HG03432 (cell line): ENCODE results near the gene EFCAB12.

ENCODE experiments used
- ATAC-seq: cut with Tn5 transposase; IDR thresholded peaks from one replicate; pipeline ENCODE4 v1.9.1; 2021; ENCODE audit warnings: mild to moderate bottlenecking, moderate library complexity; ENCODE audit not compliant: unreplicated experiment

EFCAB12 gene

DNA sequence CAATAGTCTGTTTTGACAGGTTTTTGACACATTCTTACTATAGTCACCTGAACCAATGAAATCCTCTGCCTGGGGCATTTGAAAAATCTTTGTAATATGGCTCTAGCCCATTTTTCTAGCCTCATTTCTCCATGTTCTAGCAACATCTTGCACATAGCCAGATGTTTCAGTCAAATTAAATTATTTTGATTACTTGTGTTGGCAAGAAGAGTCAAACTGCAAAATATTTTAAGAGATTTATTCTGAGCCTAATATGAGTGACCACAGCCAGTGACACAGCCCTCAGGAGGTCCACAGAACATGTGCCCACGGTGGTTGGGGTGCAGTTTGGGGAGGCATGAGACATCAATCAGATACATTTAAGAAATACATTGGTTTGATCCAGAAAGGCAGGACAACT lies 18.5 kb upstream of the EFCAB12 start:
- ATAC-seq = no peak

DNA sequence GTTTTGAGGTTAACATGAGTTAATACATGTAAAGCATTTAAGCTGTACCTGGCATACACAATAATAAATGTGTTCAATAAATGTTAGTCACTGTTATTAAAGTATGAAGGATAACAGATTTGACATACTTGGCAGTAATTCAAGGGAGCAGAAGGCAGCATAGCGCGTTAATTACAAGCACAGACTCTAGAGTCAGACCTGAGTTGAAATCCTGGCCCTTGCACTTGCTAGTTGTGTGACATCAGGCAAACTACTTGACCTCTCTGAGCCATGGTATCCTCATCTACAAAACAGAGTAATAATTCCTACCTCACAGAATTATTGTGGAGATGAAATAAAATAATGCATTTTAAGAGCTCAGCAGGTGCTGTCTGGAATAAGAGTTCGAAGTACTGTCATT lies 17.0 kb upstream of the EFCAB12 start:
- no peak for ATAC-seq

DNA sequence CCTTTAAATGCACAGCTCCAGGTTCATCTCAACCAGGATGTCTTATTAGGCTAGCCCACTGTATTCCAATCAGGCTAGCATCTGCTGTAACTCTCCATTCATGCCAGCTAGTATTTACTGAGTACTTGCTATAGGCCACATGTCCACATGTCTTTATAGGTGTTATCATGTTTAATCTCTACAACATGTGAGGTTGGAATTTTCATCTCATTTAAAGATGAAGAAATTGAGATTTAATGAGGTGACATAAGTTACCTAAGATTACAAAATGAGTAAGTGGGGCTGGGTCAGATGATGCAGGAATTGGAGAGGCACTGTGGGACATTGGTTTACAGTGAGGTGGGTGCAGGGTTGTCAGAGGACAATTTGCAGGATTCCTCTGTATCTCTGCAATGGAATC lies 14.5 kb upstream of the EFCAB12 start:
- no peak for ATAC-seq

DNA sequence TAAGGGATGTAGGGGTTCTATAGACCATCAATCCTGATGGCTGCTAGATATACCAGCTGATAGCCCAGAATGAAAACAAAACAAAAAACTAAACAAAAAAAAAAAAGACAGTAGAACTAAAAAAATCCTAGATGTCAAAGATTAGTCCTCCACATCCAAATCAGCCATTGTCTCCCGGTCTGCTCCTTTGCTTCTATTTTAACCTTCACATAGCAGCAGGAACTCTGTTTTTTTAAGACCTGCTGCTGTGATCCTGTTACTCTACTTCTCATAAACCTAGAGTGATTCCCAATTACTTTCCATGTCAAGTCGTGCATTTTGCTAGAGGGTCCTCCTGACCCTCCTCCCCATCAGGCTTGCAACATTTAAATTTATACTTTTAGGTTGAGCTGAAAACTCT lies 14.1 kb upstream of the EFCAB12 start:
- no peak for ATAC-seq

DNA sequence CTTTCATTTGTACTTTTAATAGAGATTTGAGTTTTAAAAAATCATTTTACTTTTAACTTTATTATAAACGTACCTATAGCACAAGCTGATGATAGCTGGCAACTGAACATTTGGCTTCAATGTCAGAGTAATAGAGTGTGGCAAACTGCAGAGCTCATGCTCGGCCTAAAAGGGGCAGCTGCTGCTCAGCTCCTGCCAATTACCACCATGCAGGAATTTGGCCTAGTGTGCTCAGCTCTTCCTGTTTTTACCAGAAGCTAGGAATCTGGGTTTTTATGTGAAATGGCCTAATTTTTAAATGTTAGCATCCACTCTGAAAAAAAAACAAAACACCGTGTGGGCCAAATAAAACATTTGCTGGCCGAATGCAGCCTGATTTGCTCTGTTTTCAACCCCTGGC lies 13.3 kb upstream of the EFCAB12 start:
- no peak for ATAC-seq

DNA sequence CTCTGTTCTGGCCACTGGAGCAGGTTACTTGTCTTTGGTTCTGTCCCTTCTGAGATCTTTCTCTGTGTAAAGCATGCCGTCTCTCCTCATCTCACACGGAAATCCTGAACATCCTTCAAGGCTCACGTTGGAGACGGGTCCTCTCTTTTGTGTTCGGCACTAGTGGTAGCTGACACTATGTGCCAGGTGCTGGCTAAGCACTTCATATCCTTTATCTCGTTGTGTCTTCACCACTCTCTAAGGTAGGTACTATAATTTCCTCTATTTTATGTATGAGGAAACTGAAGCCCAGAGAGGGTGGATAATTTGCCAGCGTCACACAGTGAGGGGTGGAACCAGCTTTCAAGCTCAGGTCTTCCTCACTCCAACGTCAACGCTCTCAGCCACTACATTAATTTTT lies 12.8 kb upstream of the EFCAB12 start:
- ATAC-seq = no peak

DNA sequence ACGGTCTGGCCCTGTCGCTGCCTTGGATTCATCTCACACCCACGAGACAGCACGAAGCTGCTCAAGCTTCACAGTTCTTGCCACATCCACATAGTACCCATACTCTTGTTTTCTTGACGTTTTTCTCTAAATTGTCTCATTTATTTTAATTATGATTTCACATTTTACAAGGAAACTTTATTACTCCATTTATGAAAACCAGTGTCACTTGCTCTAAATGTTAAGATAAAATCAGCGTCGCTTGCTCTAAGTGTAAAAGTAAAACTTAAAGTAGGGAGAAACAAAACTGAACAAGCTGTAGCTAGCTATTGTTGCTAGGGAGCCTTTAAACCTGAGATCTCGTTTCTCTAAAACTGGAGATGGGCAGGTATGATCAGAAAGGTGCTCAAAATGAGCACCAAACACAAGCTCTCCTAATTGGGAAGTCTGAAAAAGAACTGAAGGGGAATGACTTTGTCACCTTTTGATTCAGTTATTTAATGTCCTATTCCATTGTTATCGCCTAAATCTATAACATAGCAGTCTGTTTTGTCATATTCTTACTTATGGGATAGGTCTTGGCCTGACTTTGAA lies 12.3 kb upstream of the EFCAB12 start:
- ATAC-seq = no peak

DNA sequence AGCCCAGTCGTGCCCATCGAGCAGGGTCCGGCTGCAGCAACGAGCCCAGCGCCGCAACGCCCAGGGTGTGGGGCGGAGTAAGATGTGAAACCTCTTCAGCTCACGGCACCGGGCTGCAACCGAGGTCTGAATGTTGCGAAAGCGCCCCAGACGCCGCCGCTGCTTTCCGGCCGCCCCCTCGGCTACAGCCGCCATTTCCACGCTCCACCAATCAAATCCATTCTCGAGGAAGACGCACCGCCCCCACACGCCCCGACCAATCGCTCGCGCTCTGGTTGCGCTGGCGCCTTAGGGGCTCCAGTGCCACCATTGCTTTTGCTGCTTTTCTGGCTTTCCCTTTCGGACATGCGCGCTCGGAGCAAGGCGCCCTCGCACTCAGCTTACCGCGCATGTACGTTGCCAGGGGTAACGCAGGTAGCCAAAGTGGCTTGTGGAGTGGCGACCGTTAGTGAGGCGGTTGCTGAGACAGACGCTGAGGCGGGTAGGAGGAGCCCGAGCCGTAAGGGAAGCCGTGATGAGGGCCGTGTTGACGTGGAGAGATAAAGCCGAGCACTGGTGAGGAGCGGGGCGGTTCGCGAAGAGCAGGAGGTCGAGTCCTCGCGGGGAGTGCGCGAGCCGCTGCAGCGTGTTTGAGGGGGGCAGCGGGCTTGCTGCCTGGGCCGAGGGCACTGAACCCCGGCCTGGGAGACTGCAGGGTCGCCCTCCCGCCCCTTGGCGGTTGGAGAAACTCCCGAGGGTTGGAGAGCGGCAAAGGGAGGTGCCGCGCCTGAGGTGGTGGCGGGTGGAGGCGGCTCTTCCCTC lies 11.6 kb upstream of the EFCAB12 start, which contains the start of the genes IFT122 and MBD4:
Gene IFT122 (plus strand): TSS at position 408 of the 801 bp plus-strand sequence. CDS start 107 bp downstream, at position 515.
Gene MBD4 (minus strand): TSS at position 132 of the 801 bp plus-strand sequence. CDS start 115 bp downstream, at position 17.
- peak; percentile 90 for ATAC-seq

DNA sequence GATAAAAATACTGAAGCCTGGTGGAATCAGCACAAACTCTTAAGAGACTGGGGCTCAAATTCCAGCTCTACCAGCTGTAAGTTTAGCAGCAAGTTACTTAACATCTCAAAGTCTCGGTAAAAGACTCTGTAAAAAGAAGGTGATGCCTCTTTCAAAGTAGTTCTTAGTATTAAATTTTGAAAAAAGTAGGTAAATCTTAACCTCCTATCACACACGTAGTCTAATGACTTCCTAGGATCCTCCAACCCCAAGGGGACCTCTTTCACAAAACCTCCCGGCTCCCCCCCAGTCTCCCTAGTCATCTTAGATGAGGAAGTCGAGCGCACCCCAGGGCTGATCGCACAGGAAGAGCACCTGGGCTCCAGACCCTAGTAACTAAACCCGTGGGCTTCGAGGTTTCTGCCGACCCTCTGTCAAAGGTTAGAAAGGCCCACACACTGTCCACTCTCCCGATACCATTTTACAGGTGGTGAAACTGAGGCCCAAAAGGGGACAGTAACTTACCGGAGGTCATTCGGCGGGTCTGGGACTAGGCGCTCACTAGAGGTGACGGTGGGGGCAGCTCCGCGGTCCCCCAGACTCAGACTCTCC lies 10.9 kb upstream of the EFCAB12 start:
- peak; percentile 19 for ATAC-seq

DNA sequence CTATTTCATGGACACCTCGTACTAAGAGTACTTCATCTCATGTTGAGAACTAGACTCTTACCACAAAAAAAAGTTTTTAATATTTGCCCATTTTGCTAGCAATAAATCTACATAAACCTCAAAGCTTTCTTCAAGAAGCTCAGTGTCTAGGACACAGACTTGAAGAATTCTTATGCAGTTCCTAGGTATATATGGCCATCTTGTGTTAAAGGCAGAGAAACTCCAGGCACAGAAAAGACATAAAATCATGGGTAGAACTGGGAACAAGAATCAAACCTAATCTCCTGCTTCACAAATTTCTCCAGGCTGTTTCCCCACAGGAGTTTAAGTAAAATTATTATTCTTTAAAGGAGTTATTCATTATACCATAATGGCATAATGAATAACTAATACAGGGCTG lies 6.9 kb upstream of the EFCAB12 start:
- ATAC-seq = no peak

DNA sequence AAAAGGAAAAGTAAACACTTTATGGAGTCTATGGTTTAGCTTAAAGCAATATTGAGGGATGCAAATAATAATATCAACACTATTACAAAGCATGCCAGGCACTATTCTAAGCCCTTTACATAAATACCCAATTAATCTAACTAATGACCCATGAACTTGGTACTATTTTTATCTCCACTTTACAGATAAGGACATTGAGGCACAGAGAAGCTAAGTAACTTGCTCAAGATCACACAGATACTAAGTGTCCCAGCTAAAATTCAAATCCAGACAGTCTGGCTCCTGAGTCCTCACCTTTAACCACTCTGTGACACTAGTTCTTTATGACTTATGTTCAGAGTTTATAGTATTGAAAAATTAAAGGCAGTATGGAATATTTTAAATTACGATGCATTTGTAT lies 5.7 kb upstream of the EFCAB12 start:
- no peak for ATAC-seq

DNA sequence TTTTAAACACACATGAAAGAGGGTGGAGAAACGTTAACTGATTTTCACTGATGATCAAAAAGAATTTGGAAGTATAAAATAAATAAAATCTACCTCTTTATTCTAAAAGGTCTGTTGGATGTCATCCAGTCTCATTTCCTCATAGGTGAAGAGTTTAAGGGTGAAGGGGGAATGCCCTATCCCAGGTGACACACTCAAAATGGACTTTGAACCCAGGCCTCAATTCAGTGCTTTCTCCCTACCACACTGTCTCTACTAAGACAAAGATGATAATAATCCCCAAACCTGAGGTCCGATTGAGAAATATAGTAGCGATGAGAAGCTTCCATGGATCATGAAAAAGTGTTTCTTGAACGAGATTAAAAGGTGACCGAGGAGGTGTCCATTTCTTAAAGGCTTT lies 5.1 kb upstream of the EFCAB12 start:
- ATAC-seq = no peak

DNA sequence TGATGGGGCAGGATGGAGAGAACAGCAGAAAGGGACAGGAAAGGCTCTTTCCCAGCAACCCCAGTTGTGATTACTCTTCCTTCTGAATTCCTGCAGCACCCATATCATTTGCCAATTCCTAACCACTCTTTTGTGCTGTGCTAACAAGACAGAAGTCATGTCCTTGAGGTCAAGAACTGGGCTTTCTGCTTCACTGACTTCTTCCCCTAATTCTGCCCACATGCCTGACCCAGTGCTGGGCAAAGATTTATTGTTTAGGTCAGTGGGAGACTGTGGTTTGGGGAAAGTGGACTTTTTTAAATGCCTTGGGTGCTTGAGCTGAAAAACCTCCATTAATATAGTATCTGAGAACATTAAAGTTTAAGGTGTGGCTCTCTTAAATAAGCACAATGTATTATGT lies 4.2 kb upstream of the EFCAB12 start:
- ATAC-seq = no peak

DNA sequence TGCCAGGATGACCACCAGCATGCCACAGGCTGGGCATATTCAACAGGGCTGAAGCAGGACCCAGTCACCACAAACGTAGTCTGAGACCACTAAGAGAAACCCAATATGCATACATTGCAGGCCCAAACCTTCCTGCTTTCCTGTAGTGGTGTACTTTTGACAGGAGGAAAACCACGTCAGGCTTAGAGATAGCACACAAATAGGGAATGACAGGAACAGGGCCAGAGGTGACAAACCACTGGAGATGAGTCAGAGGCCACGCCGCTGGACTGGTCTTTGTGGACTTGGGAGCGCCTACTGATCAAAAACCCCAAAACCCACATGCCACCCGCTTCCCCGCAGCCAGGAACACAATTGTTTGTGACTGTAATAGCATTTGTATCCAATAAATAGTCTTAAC lies 3.6 kb upstream of the EFCAB12 start:
- no peak for ATAC-seq

DNA sequence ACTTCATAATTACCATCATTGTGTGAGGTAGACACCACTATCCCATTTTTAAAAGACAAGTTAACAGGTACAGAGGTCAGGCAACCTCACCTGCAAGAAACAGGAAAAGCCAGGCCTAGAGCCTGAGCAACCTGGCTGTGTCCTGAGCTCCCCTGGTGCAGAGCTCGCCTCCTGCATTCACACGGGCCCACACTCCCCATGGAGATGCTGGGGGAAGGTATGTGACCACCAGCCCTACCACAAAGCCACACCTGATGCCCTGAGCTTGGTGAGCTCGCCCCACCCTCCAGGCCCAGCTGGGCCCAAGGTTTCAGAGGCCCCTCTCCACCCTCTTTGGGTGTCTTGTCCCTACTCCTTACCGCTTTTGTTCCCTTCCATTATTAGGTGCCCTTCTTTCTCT lies 1.2 kb upstream of the EFCAB12 start:
- ATAC-seq = no peak

DNA sequence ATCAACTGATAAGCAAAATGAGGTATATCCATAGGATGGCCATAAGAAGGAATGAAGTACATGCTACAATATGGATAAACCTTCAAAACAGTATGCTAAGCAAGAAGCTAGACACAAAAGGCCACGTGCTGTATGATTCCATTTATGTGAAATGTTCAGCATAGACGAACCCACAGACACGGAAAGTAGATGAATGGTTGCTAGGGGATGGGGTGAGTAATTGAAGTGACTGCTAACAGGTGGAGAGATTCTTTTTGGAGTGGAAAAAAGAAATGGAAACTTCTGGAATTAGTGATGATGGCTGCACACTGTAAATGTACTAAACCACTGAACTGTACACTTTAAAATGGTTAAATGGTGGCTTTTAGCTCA lies 630 bp upstream of the EFCAB12 start:
- no peak for ATAC-seq

DNA sequence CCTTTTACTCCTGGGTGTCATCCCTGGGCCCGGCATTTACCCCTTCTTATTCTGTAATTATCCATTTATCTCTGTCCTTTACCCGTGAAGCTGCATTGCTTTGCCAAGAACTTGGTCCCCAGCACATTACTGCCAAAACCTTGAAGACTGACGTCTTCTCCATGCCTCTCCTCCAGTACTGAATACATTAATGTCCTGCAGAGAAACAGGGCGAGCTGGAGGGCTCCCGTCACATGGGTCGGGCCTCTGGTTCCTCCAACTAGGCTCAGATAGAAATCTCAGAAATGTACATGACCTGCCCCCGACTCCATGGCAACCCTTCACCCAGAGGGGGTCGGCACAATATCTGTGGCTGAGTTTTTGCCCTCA lies 445 bp downstream of the EFCAB12 start:
- no peak for ATAC-seq

DNA sequence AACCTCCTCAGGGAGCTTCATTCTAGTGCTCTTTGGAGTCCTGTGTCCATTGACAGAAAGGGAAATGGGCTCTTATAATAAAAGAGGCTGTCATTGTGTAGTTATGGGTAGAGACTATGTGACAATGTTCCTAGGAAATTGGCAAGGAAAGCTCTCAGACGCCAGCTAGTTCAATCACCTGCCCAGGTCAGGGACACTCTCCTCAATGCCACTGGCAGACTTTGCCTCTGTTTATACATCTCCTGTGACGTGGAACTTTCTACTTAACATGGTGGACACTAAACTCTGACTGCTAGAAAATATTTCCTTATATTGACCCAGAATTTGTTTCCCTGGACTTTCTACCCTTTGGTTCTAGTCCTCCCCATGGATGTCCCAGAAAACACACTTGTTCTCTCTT lies 2.8 kb downstream of the EFCAB12 start:
- ATAC-seq = no peak

DNA sequence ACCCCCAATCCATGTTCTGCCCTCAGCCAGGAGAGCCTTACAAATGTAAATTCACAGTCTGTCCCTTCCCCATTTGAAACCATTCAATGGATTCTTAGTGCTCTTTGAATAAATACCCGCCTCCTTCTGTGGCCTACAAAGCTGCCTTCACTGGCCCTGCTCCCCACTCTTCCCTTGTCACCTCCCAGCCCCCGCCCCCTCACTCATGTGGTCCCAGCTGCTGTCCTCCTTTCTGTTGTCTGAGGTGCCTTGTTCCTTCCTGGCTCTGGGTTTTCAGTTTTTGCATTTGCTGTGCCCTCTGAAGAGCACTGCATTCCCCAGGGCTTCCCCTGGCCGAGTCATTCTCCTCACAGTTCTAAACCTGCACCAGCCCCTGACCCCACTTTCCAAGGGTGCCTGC lies 3.2 kb downstream of the EFCAB12 start:
- ATAC-seq = no peak

DNA sequence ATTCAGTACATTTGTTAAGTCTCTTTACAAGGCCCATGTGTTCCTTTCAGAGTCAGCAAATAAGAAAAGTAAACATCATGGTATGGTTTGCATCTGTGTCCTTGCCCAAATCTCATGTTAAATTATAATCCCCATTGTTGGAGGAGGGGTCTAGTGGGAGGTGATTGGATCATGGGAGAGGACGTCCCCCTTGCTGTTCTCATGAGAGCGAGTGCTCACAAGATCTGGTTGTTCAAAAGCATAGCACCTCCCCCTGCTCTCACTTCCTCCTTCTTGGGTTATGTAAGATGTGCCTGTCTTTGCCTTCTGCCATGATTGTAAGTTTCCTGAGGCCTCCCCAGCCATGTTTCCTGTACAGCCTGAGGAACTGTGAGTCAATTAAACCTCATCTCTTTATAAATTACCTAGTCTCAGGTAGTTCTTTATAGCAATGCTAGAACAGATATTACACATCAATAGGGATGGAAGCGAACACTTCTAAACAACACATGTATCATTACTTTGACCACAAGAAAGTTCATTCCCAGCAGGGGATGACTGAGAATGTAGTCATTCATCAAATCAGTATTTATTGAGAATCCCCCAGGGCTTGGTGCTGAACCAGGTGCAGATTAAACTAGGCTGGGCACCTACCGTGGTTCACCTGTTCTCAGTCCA lies 4.1 kb downstream of the EFCAB12 start:
- peak; percentile 60 for ATAC-seq

DNA sequence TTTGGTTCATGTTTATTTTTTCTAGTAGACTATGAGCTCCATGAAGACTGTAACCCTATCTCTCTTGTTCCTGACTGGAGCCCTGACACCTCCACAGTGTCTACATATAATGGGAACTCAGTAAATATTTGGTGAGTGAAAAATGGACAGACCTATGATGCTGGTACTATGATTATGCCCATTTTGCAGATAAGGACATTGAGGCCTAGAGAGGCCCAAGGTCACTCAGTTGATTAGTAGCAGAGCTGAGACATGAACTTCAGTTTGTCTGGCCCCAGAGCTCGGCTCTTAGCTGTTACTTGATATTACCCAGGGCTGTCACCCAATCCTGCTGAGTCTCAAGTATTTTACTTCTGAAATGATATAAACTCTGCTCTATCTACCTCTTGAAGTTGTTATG lies 5.5 kb downstream of the EFCAB12 start:
- no peak for ATAC-seq
